Measurements from ENCODE around the gene GNAZ. TPM values are rescaled to one million over a fixed set of nuclear protein-coding genes. Genes with fewer than 3 reads are reported as not detected.

GNAZ gene
- total RNA-seq, 1 experiment from 2014 or later = 0.82 TPM

DNA sequence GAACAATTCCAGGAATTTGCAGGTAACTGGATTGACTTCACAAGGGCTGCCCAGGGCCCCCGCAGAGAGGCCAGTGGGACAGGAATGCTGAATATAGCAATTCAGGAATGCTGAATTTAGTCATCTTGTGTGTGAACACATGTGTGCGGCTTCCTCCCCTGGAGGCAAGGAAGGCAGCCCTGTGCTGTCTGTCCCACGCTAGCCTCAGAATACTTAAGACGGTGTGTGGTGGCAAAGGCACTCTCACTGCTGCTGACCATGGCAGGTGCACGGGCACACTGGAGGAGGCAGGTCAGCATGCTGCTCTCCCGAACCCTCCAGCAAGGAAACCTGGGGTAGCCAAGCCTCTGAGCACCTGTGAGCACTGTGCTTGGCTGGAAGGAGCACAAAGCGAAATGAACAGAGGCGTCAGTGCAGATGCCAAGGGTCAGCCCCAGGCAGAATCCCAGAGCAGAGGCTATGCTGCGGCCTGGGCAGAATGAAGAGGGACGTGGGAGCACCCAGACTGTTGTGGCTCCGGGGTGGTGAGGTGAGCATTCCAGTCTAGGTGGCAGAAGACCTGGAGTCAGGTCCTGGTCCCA, 2.7 kb downstream of the GNAZ start:
- no TSS peak for BruUV-seq (replicated peaks)
- H3K27me3 Mint-ChIP-seq (ENCODE audit: insufficient read depth, unreplicated experiment) = no peaks in the 10 kb centered on the region
- H3K4me3 Mint-ChIP-seq (ENCODE audit: unreplicated experiment) = no peak overlapping the region
- no peaks in the 10 kb centered on the region for H3K36me3 Mint-ChIP-seq (ENCODE audit: insufficient read depth, unreplicated experiment)
- intact Hi-C loops (cut with micrococcal nuclease) = no loop called here
- TF ChIP-seq, protein P1, sequence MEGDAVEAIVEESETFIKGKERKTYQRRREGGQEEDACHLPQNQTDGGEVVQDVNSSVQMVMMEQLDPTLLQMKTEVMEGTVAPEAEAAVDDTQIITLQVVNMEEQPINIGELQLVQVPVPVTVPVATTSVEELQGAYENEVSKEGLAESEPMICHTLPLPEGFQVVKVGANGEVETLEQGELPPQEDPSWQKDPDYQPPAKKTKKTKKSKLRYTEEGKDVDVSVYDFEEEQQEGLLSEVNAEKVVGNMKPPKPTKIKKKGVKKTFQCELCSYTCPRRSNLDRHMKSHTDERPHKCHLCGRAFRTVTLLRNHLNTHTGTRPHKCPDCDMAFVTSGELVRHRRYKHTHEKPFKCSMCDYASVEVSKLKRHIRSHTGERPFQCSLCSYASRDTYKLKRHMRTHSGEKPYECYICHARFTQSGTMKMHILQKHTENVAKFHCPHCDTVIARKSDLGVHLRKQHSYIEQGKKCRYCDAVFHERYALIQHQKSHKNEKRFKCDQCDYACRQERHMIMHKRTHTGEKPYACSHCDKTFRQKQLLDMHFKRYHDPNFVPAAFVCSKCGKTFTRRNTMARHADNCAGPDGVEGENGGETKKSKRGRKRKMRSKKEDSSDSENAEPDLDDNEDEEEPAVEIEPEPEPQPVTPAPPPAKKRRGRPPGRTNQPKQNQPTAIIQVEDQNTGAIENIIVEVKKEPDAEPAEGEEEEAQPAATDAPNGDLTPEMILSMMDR (IDR thresholded peaks at IDR 0.05; ENCODE audit: unreplicated experiment) = no peak
- peak; percentile 6 for DNase-seq (ENCODE audit: unreplicated experiment)
- no peaks in the 10 kb centered on the region for H3K9me3 Mint-ChIP-seq (ENCODE audit: unreplicated experiment)
- CTCF ChIA-PET = no interaction called here
- no peak overlapping the region for H3K27ac Mint-ChIP-seq (ENCODE audit: low read depth, unreplicated experiment)
- POLR2A ChIA-PET = no interaction called here
- no peaks in the 10 kb centered on the region for H3K4me1 Mint-ChIP-seq (ENCODE audit: insufficient read depth, unreplicated experiment)

- CTCF ChIA-PET = no interaction called here
- Mint-ChIP-seq H3K9me3 (ENCODE audit: unreplicated experiment) (no peaks in the 10 kb centered on the region), H3K4me3 (ENCODE audit: unreplicated experiment) (no peak overlapping the region), H3K27ac (ENCODE audit: low read depth, unreplicated experiment) (no peak overlapping the region), H3K27me3 (ENCODE audit: insufficient read depth, unreplicated experiment) (no peaks in the 10 kb centered on the region), H3K36me3 (ENCODE audit: insufficient read depth, unreplicated experiment) (no peaks in the 10 kb centered on the region), H3K4me1 (ENCODE audit: insufficient read depth, unreplicated experiment) (no peaks in the 10 kb centered on the region)
- intact Hi-C loops (cut with micrococcal nuclease) = no loop called here
- no TSS peak for BruUV-seq (replicated peaks)
- TF ChIP-seq, protein P1 (IDR thresholded peaks at IDR 0.05; ENCODE audit: unreplicated experiment) = no peak
- POLR2A ChIA-PET = no interaction called here
- DNase-seq (ENCODE audit: unreplicated experiment) = no peak
Measured at GRCh38 chr22:23073526-23074229, 3.4 kb downstream of the GNAZ start.

GRCh38 chr22:23074451-23074850, 4.1 kb downstream of the GNAZ start:
- TF ChIP-seq, protein P1 (IDR thresholded peaks at IDR 0.05; ENCODE audit: unreplicated experiment) = no peak
- Mint-ChIP-seq H3K36me3 (ENCODE audit: insufficient read depth, unreplicated experiment) (no peaks in the 10 kb centered on the region), H3K9me3 (ENCODE audit: unreplicated experiment) (no peaks in the 10 kb centered on the region), H3K4me3 (ENCODE audit: unreplicated experiment) (no peak overlapping the region), H3K27ac (ENCODE audit: low read depth, unreplicated experiment) (no peak overlapping the region), H3K27me3 (ENCODE audit: insufficient read depth, unreplicated experiment) (no peaks in the 10 kb centered on the region), H3K4me1 (ENCODE audit: insufficient read depth, unreplicated experiment) (no peaks in the 10 kb centered on the region)
- CTCF ChIA-PET = interaction anchor here (1.1 kb wide), 1 partner anchor 12 kb away, joined by 3 read pairs; no protein-coding TSS in a partner anchor
- intact Hi-C loops (cut with micrococcal nuclease) = no loop called here
- POLR2A ChIA-PET = no interaction called here
- no peak for DNase-seq (ENCODE audit: unreplicated experiment)
- BruUV-seq (replicated peaks) = no TSS peak

GRCh38 chr22:23075050-23075449, 4.7 kb downstream of the GNAZ start:
- ChIA-PET POLR2A (no interaction called here), CTCF (interaction anchor here (1.1 kb wide), 1 partner anchor 13 kb away, joined by 3 read pairs; no protein-coding TSS in a partner anchor)
- Mint-ChIP-seq H3K4me3 (ENCODE audit: unreplicated experiment) (no peak overlapping the region), H3K9me3 (ENCODE audit: unreplicated experiment) (no peaks in the 10 kb centered on the region), H3K27me3 (ENCODE audit: insufficient read depth, unreplicated experiment) (no peaks in the 10 kb centered on the region), H3K27ac (ENCODE audit: low read depth, unreplicated experiment) (no peak overlapping the region), H3K4me1 (ENCODE audit: insufficient read depth, unreplicated experiment) (no peaks in the 10 kb centered on the region), H3K36me3 (ENCODE audit: insufficient read depth, unreplicated experiment) (no peaks in the 10 kb centered on the region)
- DNase-seq (ENCODE audit: unreplicated experiment) = no peak
- TF ChIP-seq, protein P1 (IDR thresholded peaks at IDR 0.05; ENCODE audit: unreplicated experiment) = no peak
- BruUV-seq (replicated peaks) = no TSS peak
- intact Hi-C loops (cut with micrococcal nuclease) = no loop called here
